Coronary artery (tissue), 2 donors: ENCODE results near the gene ERC1.

Experiments used
- DNase-seq: peaks from one replicate; pipeline ENCODE4 v3.0.0-alpha.2; 2017; ENCODE audit warnings: low spot score
- H3K27ac ChIP-seq, 2 donors: fragments of 200-600 bp; sonication (generic); one replicate each; pipeline ENCODE4 v1.5.1; 2016 to 2019
- H3K4me3 ChIP-seq: fragments of 200-600 bp; sonication (generic); 2 replicates; pipeline ENCODE4 v1.5.1; 2016; ENCODE audit warnings: mild to moderate bottlenecking, moderate library complexity
- TF ChIP-seq, protein P1 (sequence below): fragments of 200-600 bp; sonication (generic); IDR thresholded peaks from one replicate; pipeline ENCODE4 v1.5.1; 2019; ENCODE audit warnings: antibody characterized with exemption

The ERC1 gene

GRCh38 chr12:1162081-1162760 lies 171.2 kb downstream of the ERC1 start:
- TF ChIP-seq, protein P1, sequence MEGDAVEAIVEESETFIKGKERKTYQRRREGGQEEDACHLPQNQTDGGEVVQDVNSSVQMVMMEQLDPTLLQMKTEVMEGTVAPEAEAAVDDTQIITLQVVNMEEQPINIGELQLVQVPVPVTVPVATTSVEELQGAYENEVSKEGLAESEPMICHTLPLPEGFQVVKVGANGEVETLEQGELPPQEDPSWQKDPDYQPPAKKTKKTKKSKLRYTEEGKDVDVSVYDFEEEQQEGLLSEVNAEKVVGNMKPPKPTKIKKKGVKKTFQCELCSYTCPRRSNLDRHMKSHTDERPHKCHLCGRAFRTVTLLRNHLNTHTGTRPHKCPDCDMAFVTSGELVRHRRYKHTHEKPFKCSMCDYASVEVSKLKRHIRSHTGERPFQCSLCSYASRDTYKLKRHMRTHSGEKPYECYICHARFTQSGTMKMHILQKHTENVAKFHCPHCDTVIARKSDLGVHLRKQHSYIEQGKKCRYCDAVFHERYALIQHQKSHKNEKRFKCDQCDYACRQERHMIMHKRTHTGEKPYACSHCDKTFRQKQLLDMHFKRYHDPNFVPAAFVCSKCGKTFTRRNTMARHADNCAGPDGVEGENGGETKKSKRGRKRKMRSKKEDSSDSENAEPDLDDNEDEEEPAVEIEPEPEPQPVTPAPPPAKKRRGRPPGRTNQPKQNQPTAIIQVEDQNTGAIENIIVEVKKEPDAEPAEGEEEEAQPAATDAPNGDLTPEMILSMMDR, result no peak
- no peak for DNase-seq
- no peak overlapping the region for H3K27ac ChIP-seq
- H3K4me3 ChIP-seq, result no peak overlapping the region

DNA sequence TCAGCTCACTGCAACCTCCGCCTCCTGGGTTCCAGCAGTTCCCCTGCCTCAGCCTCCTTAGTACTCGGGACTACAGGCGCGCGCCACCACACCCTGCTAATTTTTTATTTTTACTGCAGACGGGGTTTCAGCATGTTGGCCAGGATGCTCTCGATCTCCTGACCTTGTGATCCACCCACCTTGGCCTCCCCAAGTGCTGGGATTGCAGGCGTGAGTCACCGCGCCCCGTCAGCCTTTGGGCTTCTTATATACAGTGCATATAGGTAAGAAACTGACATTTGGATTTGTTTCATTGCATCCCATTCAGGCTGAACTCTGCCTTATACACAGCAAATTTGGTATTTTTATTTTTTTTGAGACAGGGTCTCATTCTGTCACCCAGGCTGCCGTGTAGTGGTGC lies 176.8 kb downstream of the ERC1 start:
- TF ChIP-seq, protein P1, result no peak
- no peak overlapping the region for H3K27ac ChIP-seq
- no peak for DNase-seq
- H3K4me3 ChIP-seq, result no peak overlapping the region

DNA sequence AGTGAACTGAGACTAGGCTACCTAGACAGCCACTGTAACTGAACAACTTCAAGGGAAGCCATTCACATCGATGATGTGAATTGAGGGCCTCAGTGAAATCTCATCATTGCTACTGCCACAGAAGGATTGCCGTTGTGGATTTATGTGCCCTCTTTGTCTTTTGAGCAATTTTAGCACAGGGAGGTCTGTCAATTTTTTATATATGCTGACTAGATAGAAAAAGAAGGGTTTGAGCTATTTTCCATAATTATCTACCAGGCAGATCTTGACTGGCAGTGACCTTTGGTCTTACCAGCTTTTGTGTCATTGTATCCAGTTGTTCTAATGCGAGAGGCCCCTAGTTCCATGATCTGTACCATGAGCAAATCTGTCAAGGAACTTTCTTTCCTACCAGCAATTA lies 179.4 kb downstream of the ERC1 start:
- no peak for DNase-seq
- Histone ChIP-seq H3K27ac (no peak overlapping the region), H3K4me3 (no peak overlapping the region)
- TF ChIP-seq, protein P1, result no peak

GRCh38 chr12:1171657-1172408 lies 180.8 kb downstream of the ERC1 start:
- Histone ChIP-seq H3K4me3 (no peak overlapping the region), H3K27ac (no peak overlapping the region)
- TF ChIP-seq, protein P1, result no peak
- no peak for DNase-seq

- Histone ChIP-seq H3K27ac (no peak overlapping the region), H3K4me3 (no peak overlapping the region)
- no peak for DNase-seq
- TF ChIP-seq, protein P1, result no peak
These were observed 183.0 kb downstream of the ERC1 start for GRCh38 chr12:1173781-1174617.

GRCh38 chr12:1174659-1175058 lies 183.6 kb downstream of the ERC1 start:
- TF ChIP-seq, protein P1, result no peak
- DNase-seq, result no peak
- Histone ChIP-seq H3K4me3 (no peak overlapping the region), H3K27ac (no peak overlapping the region)
